Lung (tissue), 12 donors: ENCODE results near the gene PPIE. TPM values are rescaled to one million over a fixed set of nuclear protein-coding genes. Genes with fewer than 3 reads are reported as not detected.

ENCODE experiments used
- ATAC-seq: fragments of 200-7000 bp; cut with Tn5 transposase; one replicate; pipeline ENCODE4 v1.9.1; 2020; ENCODE audit warnings: moderate number of reproducible peaks; ENCODE audit not compliant: insufficient read depth, low FRiP score
- DNase-seq, 3 donors: peaks; one replicate each; pipeline ENCODE4 v3.0.0-alpha.2; 2013 to 2017
- H3K27ac ChIP-seq, 2 donors: one replicate each; pipeline ENCODE4 v1.5.1; 2013; ENCODE audit warnings: mild to moderate bottlenecking in 2 of 2, moderate library complexity in 2 of 2, control low read depth in 1 of 2, inconsistent platforms in 1 of 2, low read depth in 1 of 2, low read length in 1 of 2
- H3K27me3 ChIP-seq, 3 donors: one replicate each; pipeline ENCODE4 v1.5.1; 2013; ENCODE audit warnings: low read length in 2 of 3; ENCODE audit not compliant: control insufficient read depth in 3 of 3, insufficient read depth in 3 of 3
- H3K36me3 ChIP-seq, 4 donors: one replicate each; pipeline ENCODE4 v1.5.1; 2013; ENCODE audit warnings: low read length in 4 of 4, mild to moderate bottlenecking in 1 of 4, moderate library complexity in 1 of 4; ENCODE audit not compliant: control insufficient read depth in 4 of 4, insufficient read depth in 4 of 4
- H3K4me1 ChIP-seq, 5 donors: one replicate each; pipeline ENCODE4 v1.5.1; 2013; ENCODE audit warnings: low read length in 5 of 5, mild to moderate bottlenecking in 2 of 5, moderate library complexity in 1 of 5; ENCODE audit not compliant: control insufficient read depth in 5 of 5, insufficient read depth in 5 of 5
- H3K4me3 ChIP-seq: one replicate; pipeline ENCODE4 v1.5.1; 2013; ENCODE audit warnings: mild to moderate bottlenecking, control low read depth, moderate library complexity
- H3K9ac ChIP-seq, 2 donors: one replicate each; pipeline ENCODE4 v1.5.1; 2013; ENCODE audit warnings: low read length in 2 of 2, control low read depth in 1 of 2; ENCODE audit not compliant: insufficient read depth in 1 of 2
- H3K9me3 ChIP-seq, 4 donors: one replicate each; pipeline ENCODE4 v1.5.1; 2013; ENCODE audit warnings: low read length in 3 of 4, mild to moderate bottlenecking in 1 of 4, moderate library complexity in 1 of 4; ENCODE audit not compliant: control insufficient read depth in 4 of 4, insufficient read depth in 3 of 4
- WGBS, 2 donors: extraction: QIAGEN DNeasy Blood & Tissue Kit; methylation state at CpG; one replicate each; pipeline ENCODE4 v1.1.7; 2013; 5-methylcytosine and 5-hydroxymethylcytosine counted together
- polyA plus RNA-seq, 2 donors: library from polyadenylated mRNA; stranded (reverse); fragments of 200-250 nt; gene quantifications; one replicate each; pipeline ENCODE4 v1.2.1, GENCODE V29; 2013
- total RNA-seq, 2 donors: library from RNA; depleted of rRNA in 1 of 2; stranded (reverse); fragments of >200 nt in 1 of 2; gene quantifications; one replicate each; pipeline ENCODE4 v1.2.1, GENCODE V29; 2014 to 2021
- TF ChIP-seq, protein P1 (sequence below): IDR thresholded peaks from 2 replicates; pipeline ENCODE4 v1.5.1; 2012; ENCODE audit warnings: mild to moderate bottlenecking; ENCODE audit errors: control extremely low read depth, extremely low read depth
- donor health status: control.
- donor health status: control.
- donor health status: Bipolar disorder and iron deficiency.
- donor health status: healthy.
- donor health status: DM: yes; HTN: yes; CAD: no.

Gene PPIE
- total and polyA plus RNA-seq, 4 donors = 30.5 to 55.5 (median 44.3) TPM

DNA sequence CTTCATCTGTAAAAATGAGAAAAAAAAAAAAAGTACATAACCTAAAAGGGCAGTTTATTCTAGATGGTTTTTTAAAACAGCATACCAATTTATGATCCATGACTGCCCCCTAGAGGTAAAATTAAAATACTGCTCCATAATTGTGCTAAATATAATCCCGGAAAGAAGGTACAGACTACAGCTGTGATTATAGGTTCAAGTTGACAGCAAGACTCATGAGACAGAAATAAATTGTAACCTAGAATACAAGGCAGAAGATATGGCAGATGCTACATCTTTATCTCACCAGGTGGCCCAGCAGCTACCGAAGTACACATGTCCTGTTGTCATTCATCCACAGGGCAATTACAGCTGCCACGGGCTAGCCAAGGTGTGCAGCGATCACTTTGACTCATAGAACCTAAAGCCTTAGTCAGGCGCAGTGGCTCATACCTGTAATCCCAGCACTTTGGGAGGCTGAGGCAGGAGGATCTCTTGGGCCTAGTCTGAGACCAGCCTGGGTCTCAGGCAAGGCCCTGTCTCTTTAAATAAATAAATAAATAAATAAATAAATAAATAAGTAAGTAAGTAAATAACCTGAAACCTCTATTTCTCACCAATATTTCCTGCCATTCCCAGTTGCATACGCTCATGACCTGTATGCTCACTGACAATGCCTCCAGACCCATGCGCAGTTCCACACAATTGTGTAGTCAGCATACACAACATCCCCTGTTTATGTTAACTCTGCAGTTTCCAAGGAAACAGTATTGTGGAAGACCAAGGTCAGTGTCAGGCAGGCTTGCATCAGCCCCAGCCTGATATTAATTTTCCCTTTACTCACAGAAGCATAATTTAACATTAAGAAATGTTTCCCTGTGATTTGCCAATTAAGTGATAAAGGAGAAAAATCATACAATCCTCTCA, 18.3 kb upstream of the PPIE start:
- H3K9ac ChIP-seq = no peak overlapping the region
- no peaks in the 10 kb centered on the region for H3K9me3 ChIP-seq
- peaks cover 0 to 37% (median 31%) of the 10 kb centered on the region in 3 donors for H3K27me3 ChIP-seq
- TF ChIP-seq, protein P1, sequence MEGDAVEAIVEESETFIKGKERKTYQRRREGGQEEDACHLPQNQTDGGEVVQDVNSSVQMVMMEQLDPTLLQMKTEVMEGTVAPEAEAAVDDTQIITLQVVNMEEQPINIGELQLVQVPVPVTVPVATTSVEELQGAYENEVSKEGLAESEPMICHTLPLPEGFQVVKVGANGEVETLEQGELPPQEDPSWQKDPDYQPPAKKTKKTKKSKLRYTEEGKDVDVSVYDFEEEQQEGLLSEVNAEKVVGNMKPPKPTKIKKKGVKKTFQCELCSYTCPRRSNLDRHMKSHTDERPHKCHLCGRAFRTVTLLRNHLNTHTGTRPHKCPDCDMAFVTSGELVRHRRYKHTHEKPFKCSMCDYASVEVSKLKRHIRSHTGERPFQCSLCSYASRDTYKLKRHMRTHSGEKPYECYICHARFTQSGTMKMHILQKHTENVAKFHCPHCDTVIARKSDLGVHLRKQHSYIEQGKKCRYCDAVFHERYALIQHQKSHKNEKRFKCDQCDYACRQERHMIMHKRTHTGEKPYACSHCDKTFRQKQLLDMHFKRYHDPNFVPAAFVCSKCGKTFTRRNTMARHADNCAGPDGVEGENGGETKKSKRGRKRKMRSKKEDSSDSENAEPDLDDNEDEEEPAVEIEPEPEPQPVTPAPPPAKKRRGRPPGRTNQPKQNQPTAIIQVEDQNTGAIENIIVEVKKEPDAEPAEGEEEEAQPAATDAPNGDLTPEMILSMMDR = peak; percentile 69
- no peak overlapping the region for H3K27ac ChIP-seq
- peak in 2 of 3 donors; percentile 85 for DNase-seq
- peak; percentile 62 for ATAC-seq
- no peak overlapping the region for H3K4me3 ChIP-seq
- no peaks in the 10 kb centered on the region for H3K4me1 ChIP-seq
- 38 to 50% methylated on average over 7 of the region's 7 CpGs for WGBS, 2 donors
- H3K36me3 ChIP-seq = no peaks in the 10 kb centered on the region

DNA sequence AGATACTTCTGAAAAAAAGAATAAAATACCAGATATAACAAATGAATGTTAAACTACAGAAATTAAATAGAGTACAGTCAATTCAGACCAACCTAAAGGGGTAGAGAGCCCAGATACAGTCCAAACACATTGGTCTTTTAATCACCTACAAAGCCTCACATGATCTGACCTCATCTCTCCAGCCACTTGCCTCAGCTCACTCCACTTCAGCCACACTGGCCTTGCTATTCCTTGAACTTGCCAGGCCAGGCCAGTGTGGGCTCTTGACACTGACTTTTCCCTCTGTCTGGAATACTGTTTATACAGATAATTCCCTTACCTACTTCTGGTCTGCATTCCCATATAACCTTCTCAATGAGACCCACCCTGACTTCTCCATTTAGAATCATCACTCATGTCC, 17.0 kb upstream of the PPIE start:
- no peaks in the 10 kb centered on the region for H3K36me3 ChIP-seq
- ATAC-seq (no peak), DNase-seq (no peak)
- H3K4me1 ChIP-seq = no peaks in the 10 kb centered on the region
- no peak overlapping the region for H3K4me3 ChIP-seq
- TF ChIP-seq, protein P1 = no peak
- no peak overlapping the region for H3K27ac ChIP-seq
- H3K9ac ChIP-seq = no peak overlapping the region
- H3K9me3 ChIP-seq = no peaks in the 10 kb centered on the region
- H3K27me3 ChIP-seq = peaks cover 0 to 37% (median 37%) of the 10 kb centered on the region in 3 donors

DNA sequence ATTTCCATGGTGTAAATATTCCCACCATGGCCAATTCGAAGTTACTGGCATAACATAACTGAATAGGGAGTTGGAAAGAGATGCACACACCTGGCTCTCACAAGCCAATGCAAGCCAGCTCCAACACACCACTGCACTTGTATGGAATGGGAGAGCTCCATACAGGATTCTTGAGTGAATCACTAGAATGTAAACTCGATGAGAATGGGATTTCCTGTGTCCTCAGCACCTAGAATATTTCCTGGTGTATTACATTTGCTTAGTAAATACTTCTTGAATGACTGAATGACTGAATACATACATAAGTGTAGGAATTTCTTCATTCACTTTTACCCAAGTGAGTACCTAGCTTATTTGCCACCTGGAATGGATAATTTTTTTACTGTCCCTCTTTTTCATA, 16.2 kb upstream of the PPIE start:
- H3K9me3 ChIP-seq = no peaks in the 10 kb centered on the region
- 17 to 20% methylated on average over 2 of the region's 2 CpGs for WGBS, 2 donors
- H3K4me1 ChIP-seq = no peaks in the 10 kb centered on the region
- no peak for ATAC-seq
- no peaks in the 10 kb centered on the region for H3K36me3 ChIP-seq
- no peak overlapping the region for H3K27ac ChIP-seq
- H3K4me3 ChIP-seq = no peak overlapping the region
- H3K9ac ChIP-seq = no peak overlapping the region
- TF ChIP-seq, protein P1 = no peak
- no peak for DNase-seq
- H3K27me3 ChIP-seq = peaks cover 0 to 39% (median 38%) of the 10 kb centered on the region in 3 donors
